ENCODE measurements around the gene SMIM5. TPM values are rescaled to one million over a fixed set of nuclear protein-coding genes. Genes with fewer than 3 reads are reported as not detected.

Gene SMIM5
- total RNA-seq, 1 donor from 2014 or later = 1.7 TPM

GRCh38 chr17:75630071-75630917, 2.9 kb upstream of the SMIM5 start:
- intact Hi-C loops (cut with micrococcal nuclease) = loop anchor here (5.0 kb wide), 1 partner anchor 57 kb away; no protein-coding TSS in a partner anchor
- Mint-ChIP-seq H3K4me1 (peaks cover 13% of the 10 kb centered on the region), H3K36me3 (ENCODE audit: low read depth) (peaks cover 23% of the 10 kb centered on the region), H3K4me3 (no peak overlapping the region), H3K27ac (no peak overlapping the region), H3K27me3 (no peaks in the 10 kb centered on the region), H3K9me3 (no peaks in the 10 kb centered on the region)
- DNase-seq = no peak
- TF ChIP-seq, protein P1, sequence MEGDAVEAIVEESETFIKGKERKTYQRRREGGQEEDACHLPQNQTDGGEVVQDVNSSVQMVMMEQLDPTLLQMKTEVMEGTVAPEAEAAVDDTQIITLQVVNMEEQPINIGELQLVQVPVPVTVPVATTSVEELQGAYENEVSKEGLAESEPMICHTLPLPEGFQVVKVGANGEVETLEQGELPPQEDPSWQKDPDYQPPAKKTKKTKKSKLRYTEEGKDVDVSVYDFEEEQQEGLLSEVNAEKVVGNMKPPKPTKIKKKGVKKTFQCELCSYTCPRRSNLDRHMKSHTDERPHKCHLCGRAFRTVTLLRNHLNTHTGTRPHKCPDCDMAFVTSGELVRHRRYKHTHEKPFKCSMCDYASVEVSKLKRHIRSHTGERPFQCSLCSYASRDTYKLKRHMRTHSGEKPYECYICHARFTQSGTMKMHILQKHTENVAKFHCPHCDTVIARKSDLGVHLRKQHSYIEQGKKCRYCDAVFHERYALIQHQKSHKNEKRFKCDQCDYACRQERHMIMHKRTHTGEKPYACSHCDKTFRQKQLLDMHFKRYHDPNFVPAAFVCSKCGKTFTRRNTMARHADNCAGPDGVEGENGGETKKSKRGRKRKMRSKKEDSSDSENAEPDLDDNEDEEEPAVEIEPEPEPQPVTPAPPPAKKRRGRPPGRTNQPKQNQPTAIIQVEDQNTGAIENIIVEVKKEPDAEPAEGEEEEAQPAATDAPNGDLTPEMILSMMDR (IDR thresholded peaks at IDR 0.05) = no peak
- no peak for ATAC-seq (ENCODE audit: low read depth)
- POLR2A ChIA-PET = interaction anchor here (1.2 to 2.1 kb wide), 2 partner anchors 120 to 123 kb away, joined by 4 read pairs; no protein-coding TSS in a partner anchor
- CTCF ChIA-PET = interaction anchor here (0.5 to 11.7 kb wide), 3 partner anchors 15 to 119 kb away, joined by 3 to 346 read pairs (median 4); no protein-coding TSS in a partner anchor

DNA sequence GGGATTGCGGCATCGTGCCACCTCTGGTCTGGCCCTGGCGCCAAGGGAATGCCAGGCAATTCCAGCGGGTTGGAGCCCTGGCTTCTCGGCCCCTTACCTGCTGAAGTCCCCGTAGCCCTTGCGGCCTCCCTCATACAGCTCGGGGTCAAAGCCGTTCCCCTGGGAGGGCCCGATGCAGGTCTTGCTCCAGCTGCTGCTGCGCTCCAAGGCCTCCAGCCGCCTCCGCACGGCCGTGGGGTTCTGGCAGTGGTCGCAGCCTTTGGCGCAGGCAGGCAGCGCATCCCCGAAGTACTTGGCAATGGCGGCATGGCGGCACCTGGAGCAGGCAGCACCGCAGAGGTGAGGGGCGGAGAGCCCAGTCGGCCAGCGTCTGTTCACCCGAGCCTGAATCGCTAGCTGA, 1.9 kb upstream of the SMIM5 start:
- H3K36me3 Mint-ChIP-seq (ENCODE audit: low read depth) = peaks cover 17% of the 10 kb centered on the region
- intact Hi-C loops (cut with micrococcal nuclease) = loop anchor here (5.0 kb wide), 1 partner anchor 56 kb away; no protein-coding TSS in a partner anchor
- CTCF ChIA-PET = interaction anchor here (7.4 to 11.7 kb wide), 2 partner anchors 22 to 118 kb away, joined by 72 to 346 read pairs; no protein-coding TSS in a partner anchor
- H3K4me3 Mint-ChIP-seq = no peak overlapping the region
- H3K4me1 Mint-ChIP-seq = peaks cover 13% of the 10 kb centered on the region
- no peak for DNase-seq
- no peak for ATAC-seq (ENCODE audit: low read depth)
- no peaks in the 10 kb centered on the region for H3K27me3 Mint-ChIP-seq
- TF ChIP-seq, protein P1 (IDR thresholded peaks at IDR 0.05) = no peak
- no peak overlapping the region for H3K27ac Mint-ChIP-seq
- H3K9me3 Mint-ChIP-seq = no peaks in the 10 kb centered on the region
- POLR2A ChIA-PET = interaction anchor here (0.8 kb wide), 1 partner anchor 224 kb away, joined by 6 read pairs; the partner anchor contains the start of gene WBP2

DNA sequence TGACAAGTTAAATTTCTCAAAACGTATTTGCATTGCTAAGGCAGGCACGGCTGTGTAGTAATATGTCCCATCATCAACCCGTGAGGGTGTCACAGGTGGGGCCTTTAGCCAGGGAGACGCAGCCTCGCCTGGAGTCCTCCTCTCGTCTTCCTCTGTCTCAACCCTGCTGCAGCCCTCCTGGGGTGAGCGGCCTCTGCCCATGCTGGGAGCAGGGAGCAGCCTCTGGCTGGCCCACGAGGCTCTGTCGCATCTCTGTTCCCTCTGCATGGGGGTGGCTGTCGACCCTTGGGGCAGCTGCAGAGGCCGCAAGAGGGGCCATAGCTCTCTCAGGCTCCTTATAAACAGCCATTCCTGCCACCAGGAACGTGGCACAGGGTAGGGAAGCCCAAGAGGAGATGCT, 806 bp upstream of the SMIM5 start:
- Mint-ChIP-seq H3K4me1 (peaks cover 13% of the 10 kb centered on the region), H3K9me3 (no peaks in the 10 kb centered on the region), H3K4me3 (no peak overlapping the region), H3K27ac (no peak overlapping the region), H3K36me3 (ENCODE audit: low read depth) (peaks cover 11% of the 10 kb centered on the region), H3K27me3 (no peaks in the 10 kb centered on the region)
- ChIA-PET CTCF (interaction anchor here (0.6 to 11.7 kb wide), 36 partner anchors 8 to 264 kb away, joined by 3 to 346 read pairs (median 6); partner anchors contain the start of genes GALK1, RECQL5, TRIM65 and TSEN54), POLR2A (interaction anchor here (0.6 to 2.9 kb wide), 7 partner anchors 32 to 287 kb away, joined by 3 to 26 read pairs (median 5); partner anchors contain the start of genes GALK1, RECQL5 and SAP30BP)
- no peak for ATAC-seq (ENCODE audit: low read depth)
- no peak for DNase-seq
- TF ChIP-seq, protein P1 (IDR thresholded peaks at IDR 0.05) = no peak
- intact Hi-C loops (cut with micrococcal nuclease) = loop anchor here (2.0 to 5.0 kb wide), 2 partner anchors 42 to 55 kb away; no protein-coding TSS in a partner anchor

- intact Hi-C loops (cut with micrococcal nuclease) = loop anchor here (1.0 to 5.0 kb wide), 5 partner anchors 20 to 207 kb away; no protein-coding TSS in a partner anchor
These were observed 497 bp downstream of the SMIM5 start for GRCh38 chr17:75633486-75634375.

More at GRCh38 chr17:75633486-75634375, 497 bp downstream of the SMIM5 start:
- Mint-ChIP-seq H3K36me3 (ENCODE audit: low read depth) (peaks cover 10% of the 10 kb centered on the region), H3K9me3 (no peaks in the 10 kb centered on the region), H3K4me1 (peaks cover 13% of the 10 kb centered on the region), H3K27ac (no peak overlapping the region), H3K4me3 (no peak overlapping the region), H3K27me3 (no peaks in the 10 kb centered on the region)
- TF ChIP-seq, protein P1 (IDR thresholded peaks at IDR 0.05) = no peak
- DNase-seq (peak; percentile 46), ATAC-seq (ENCODE audit: low read depth) (peak; percentile 33)
- POLR2A ChIA-PET = interaction anchor here (0.6 to 2.9 kb wide), 11 partner anchors 12 to 825 kb away, joined by 3 to 26 read pairs (median 5); partner anchors contain the start of genes GALK1, RECQL5 and SAP30BP
- CTCF ChIA-PET = interaction anchor here (0.6 to 11.7 kb wide), 40 partner anchors 8 to 273 kb away, joined by 3 to 346 read pairs (median 6); partner anchors contain the start of genes TRIM65, TSEN54 and WBP2
